ENCODE measurements around the gene KLK3. TPM values are rescaled to one million over a fixed set of nuclear protein-coding genes. Genes with fewer than 3 reads are reported as not detected.

KLK3 gene
- total RNA-seq, 6 experiments from 2014 or later, result not detected

DNA sequence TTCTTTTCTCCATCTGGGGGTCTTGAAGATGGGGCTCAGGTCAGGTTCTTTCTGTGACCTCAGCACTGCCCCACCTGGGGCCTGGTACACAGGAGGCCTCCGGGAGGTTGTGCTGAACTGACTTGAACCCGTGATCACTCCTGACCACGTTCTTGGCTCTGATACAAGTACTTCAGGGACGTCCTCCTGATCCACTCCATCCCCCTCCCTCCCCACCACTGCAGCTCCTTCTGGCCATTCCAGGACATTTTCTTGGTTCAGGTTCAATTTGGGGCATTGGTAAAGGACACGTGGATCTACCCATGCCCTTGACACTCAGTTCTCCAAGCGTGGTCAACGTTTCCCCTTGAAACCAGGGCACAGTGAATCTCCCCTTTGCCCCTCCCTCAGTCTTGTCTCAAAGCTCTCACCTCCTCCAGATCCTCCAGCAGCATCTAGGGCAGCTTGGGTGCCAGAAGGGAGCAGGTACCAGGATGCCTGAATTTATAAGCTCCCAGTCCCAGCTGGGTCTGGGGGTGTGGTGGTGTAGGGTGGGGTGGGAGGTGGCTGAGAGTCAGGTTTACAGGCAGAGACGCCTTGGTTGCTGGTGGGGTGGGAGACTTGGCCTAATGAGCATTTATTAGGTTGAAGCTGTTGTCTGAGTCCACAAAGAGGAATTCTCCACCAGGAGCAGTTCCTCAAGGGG, 21.5 kb upstream of the KLK3 start, which contains the start of gene KLK15:
KLK15 (minus strand) TSS at position 458 of the 685 bp plus-strand sequence. CDS start 2,082 bp downstream, outside the sequence.
- Mint-ChIP-seq H3K27me3 (ENCODE audit: insufficient read depth) (peaks cover 18% of the 10 kb centered on the region), H3K4me3 (no peak within 1 kb of the TSS), H3K36me3 (ENCODE audit: low read depth) (no peaks in the 10 kb centered on the region), H3K27ac (no peak within 1 kb of the TSS), H3K4me1 (ENCODE audit: low read depth) (no peaks in the 10 kb centered on the region), H3K9me3 (no peaks in the 10 kb centered on the region; the same call in 1 of the 2 replicates)
- no peak for DNase-seq
- TF ChIP-seq, protein P1, sequence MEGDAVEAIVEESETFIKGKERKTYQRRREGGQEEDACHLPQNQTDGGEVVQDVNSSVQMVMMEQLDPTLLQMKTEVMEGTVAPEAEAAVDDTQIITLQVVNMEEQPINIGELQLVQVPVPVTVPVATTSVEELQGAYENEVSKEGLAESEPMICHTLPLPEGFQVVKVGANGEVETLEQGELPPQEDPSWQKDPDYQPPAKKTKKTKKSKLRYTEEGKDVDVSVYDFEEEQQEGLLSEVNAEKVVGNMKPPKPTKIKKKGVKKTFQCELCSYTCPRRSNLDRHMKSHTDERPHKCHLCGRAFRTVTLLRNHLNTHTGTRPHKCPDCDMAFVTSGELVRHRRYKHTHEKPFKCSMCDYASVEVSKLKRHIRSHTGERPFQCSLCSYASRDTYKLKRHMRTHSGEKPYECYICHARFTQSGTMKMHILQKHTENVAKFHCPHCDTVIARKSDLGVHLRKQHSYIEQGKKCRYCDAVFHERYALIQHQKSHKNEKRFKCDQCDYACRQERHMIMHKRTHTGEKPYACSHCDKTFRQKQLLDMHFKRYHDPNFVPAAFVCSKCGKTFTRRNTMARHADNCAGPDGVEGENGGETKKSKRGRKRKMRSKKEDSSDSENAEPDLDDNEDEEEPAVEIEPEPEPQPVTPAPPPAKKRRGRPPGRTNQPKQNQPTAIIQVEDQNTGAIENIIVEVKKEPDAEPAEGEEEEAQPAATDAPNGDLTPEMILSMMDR (IDR thresholded peaks at IDR 0.05), result no peak

DNA sequence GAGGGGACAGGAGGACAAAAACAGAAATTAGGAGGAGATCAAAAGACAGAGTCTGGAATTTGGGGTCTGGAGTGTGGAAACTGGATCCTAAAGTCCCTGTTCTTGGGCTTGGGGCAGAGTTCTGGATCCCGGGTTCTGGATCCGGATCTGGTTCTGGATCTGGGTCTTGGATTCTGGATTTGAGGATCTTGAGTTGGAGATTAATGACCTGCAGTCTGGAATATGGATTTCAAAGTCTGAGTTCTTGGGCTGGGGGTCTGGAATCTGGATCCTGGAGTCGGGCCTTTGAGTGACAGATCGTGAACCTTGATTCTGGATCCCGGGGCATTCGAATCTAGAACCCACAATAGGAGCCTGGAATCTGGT, 20.9 kb upstream of the KLK3 start:
- Mint-ChIP-seq H3K4me1 (ENCODE audit: low read depth) (no peaks in the 10 kb centered on the region), H3K9me3 (no peaks in the 10 kb centered on the region; the same call in 1 of the 2 replicates), H3K27me3 (ENCODE audit: insufficient read depth) (peaks cover 18% of the 10 kb centered on the region), H3K4me3 (no peak overlapping the region), H3K36me3 (ENCODE audit: low read depth) (no peaks in the 10 kb centered on the region), H3K27ac (no peak overlapping the region)
- no peak for DNase-seq
- TF ChIP-seq, protein P1 (IDR thresholded peaks at IDR 0.05), result no peak

DNA sequence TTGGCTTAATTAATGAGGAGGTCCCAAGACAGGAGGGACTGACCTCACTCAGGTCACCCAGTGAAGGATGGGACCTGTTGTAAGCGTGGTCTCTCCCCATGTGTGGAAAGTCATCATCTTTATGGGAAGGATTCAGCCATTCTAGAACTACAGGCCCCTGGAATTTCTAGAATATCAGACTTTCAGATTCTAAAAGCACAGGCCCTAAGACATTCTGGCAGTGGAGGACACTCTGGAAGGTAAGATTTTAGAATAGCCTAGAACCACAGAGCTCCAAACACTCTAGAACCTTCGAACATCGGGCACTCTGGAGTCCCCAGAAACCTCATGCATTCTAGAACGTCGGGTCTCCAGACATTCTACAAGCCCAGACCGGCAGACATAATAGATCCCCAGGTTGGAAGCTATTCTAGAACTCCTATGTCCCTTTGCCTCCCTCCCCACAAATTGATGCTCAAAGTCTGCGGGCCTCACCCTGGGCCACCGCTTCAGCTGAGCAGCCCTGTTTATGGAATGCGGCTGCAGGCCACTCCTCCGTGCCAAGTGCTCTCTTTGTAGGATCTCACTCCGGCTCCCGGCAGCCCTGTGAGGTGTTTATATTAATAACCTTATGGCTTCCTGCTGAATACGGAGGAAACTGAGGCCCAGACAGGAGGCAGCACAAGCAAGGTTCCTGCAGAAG, 19.5 kb upstream of the KLK3 start:
- Mint-ChIP-seq H3K4me1 (ENCODE audit: low read depth) (no peaks in the 10 kb centered on the region), H3K4me3 (no peak overlapping the region), H3K9me3 (no peaks in the 10 kb centered on the region; the same call in 1 of the 2 replicates), H3K27ac (no peak overlapping the region), H3K36me3 (ENCODE audit: low read depth) (no peaks in the 10 kb centered on the region), H3K27me3 (ENCODE audit: insufficient read depth) (peaks cover 16% of the 10 kb centered on the region)
- TF ChIP-seq, protein P1 (IDR thresholded peaks at IDR 0.05), result no peak
- DNase-seq, result no peak

DNA sequence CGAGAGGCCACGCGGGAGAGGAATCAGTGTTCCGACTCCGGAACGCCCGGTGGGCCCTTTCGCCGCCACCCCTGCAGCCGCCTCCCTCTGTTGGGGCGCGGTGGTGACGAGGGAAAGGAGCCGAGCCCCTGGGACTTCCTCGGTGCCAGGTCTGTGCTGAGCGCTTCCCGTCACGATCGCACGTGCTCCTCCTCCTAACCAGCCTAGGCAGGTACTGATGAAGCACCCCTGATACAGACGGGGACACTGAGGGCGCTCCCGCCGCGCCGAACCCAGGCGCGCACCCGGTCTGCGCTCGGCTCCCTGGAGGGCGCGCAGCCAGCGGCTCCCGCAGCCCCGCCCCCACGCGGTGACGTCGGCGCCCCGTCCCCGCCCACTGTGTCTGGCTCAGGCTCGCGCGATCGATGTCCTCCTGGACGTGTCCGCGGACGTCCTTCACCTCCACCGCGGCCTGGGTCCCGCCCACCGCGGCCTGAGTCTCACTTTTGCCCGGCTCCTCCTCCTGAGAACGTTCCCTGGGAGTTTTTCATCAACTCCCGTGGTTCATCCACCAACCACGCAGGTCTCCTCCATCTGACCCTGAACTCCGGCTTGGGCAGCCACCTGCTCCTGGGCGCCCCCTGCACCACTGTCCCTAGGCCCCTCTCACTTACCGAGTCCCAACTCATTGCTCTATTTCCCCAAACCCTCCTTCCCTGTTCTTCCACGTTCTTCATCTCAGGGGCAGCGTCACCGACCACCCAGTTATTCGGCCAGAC, 18.8 kb upstream of the KLK3 start:
- Mint-ChIP-seq H3K36me3 (ENCODE audit: low read depth) (no peaks in the 10 kb centered on the region), H3K27me3 (ENCODE audit: insufficient read depth) (peaks cover 14% of the 10 kb centered on the region), H3K9me3 (no peaks in the 10 kb centered on the region; the same call in 1 of the 2 replicates), H3K27ac (no peak overlapping the region), H3K4me3 (peak overlapping the region; percentile 52; the same call in 1 of the 2 replicates), H3K4me1 (ENCODE audit: low read depth) (no peaks in the 10 kb centered on the region)
- TF ChIP-seq, protein P1 (IDR thresholded peaks at IDR 0.05), result no peak
- peak; percentile 26 for DNase-seq

DNA sequence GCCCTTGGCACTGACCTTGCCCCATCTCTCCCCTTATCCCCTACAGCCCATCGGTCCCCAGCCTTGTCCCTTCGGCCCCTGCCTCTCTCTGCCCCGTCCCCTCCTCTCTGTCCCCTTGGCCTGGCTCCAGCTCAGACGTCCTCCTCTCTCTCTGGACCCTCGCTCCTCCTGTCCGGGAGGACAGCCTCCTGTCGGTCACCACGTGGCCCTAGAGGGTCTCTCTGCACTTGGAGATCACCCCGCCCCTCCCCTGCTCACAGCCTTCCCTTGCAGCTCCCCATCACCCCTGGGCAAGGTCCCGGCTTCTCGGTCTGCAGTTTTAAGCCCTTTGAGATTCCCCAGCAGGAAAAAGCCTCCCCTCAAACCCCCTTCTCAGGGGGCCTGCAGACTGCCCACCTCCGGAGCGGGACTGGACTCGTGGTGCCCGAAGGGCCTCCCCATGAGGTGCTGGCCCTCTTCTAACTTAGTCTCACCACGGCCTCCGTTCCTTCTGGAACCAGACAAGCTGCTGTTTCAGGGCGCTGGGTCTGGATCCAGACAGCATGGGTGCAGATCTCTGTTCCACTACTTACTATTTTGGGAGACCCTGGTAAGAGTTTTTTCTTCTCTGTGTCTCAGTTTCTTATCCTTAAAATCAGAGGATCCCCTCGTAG, 18.0 kb upstream of the KLK3 start:
- TF ChIP-seq, protein P1 (IDR thresholded peaks at IDR 0.05), result no peak
- Mint-ChIP-seq H3K36me3 (ENCODE audit: low read depth) (no peaks in the 10 kb centered on the region), H3K4me3 (no peak overlapping the region; the same call in 1 of the 2 replicates), H3K4me1 (ENCODE audit: low read depth) (no peaks in the 10 kb centered on the region), H3K9me3 (no peaks in the 10 kb centered on the region; the same call in 1 of the 2 replicates), H3K27ac (no peak overlapping the region), H3K27me3 (ENCODE audit: insufficient read depth) (peaks cover 8% of the 10 kb centered on the region)
- DNase-seq, result no peak
